ENCODE results near the gene HNRNPF.
"Not testable (repeated sequence)": the region's sequence is repeated elsewhere in the genome, so short reads cannot be mapped to it uniquely, and the experiment has no call there.

The HNRNPF gene

GRCh38 chr10:43424416-43424815 lies 15.4 kb upstream of the HNRNPF start:
- no peak for DNase-seq
- in situ Hi-C loops (cut with HindIII; ENCODE audit: low pct_ligation_motif_present, low pct_unique_long_range_greater_than_20kb, low sequenced_read_pairs), result no loop called here

DNA sequence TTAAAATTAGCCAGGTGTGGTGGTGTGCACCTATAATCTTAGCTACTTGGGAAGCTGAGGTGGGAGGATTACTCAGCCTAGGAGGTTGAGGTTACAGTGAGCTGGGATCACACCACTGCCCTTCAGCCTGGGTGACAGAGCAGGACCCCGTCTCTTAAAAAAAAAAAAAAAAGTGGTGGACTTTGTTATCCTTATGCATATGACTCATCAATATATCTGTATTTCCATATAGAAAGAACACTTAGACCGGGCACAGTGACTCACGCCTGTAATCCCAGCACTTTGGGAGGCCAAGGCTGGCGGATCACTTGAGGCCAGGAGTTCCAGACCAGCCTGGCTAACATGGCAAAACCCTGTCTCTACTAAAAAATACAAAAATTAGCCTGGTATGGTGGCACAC lies 13.0 kb upstream of the HNRNPF start:
- DNase-seq; in situ Hi-C loops (cut with HindIII; ENCODE audit: low pct_ligation_motif_present, low pct_unique_long_range_greater_than_20kb, low sequenced_read_pairs): not testable (repeated sequence)

DNA sequence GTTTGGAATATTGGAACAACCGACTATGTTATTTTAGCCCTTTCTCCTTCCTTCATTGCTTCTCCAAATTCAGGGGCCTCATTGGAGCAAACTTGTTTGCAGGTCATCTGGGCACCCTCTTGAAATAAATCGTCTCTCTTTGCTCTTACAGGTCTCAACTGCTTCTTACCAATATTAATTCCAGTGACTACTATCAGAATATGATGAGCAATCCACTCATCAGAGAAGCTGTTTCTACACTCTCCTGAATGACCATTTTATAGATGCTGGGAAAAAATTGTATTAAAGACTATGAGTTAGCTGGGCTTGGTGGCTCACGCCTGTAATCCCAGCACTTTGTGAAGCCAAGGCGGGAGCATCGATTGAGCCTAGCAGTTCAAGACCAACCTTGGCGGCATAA lies 12.5 kb upstream of the HNRNPF start:
- no peak for DNase-seq
- in situ Hi-C loops (cut with HindIII; ENCODE audit: low pct_ligation_motif_present, low pct_unique_long_range_greater_than_20kb, low sequenced_read_pairs), result no loop called here

- in situ Hi-C loops (cut with HindIII; ENCODE audit: low pct_ligation_motif_present, low pct_unique_long_range_greater_than_20kb, low sequenced_read_pairs), result no loop called here
Measured at GRCh38 chr10:43421201-43421507, 12.2 kb upstream of the HNRNPF start.

DNA sequence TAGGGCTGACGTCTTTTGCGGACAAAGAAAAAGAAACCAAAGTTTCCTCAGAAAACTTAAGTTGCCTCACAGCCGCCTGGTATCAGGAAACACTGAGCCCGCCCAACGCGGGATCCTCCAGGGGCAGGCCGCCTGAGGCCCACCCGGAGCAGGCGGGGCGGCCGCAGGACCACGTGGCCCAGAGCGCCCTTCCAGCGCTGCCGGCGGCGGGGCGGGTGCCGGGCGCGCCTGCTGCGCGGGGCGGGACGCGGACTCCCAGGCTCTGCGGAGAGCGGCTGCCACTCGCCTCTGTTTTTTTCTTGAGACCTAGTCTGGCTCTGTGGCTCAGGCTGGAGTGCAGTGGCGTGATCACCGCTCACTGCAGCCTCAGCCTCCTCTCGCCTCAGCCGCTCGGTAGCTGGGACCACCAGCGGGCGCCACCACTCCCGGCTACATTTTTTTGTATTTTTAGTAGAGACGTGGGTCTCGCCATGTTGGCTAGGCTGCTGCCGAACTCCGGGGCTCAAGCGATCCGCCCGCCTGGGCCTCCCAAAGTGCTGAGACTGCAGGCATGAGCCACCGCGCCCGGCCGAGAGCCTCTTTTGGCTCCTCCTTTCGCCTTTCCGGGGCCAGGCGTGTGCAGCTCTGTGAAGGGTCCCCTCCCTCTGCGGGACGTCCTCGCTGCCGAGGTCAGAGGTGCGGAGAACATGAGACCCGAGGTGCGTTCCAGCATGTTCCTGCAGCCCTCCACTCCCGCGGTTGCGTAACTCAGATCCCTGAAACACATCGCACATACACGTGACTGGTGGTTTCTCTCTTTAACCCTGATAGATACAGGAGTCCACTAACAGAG lies 11.6 kb upstream of the HNRNPF start:
- peak; percentile 77 for DNase-seq
- in situ Hi-C loops (cut with HindIII; ENCODE audit: low pct_ligation_motif_present, low pct_unique_long_range_greater_than_20kb, low sequenced_read_pairs), result no loop called here

More at GRCh38 chr10:43421201-43421507, 12.2 kb upstream of the HNRNPF start:
- DNase-seq, result no peak

DNA sequence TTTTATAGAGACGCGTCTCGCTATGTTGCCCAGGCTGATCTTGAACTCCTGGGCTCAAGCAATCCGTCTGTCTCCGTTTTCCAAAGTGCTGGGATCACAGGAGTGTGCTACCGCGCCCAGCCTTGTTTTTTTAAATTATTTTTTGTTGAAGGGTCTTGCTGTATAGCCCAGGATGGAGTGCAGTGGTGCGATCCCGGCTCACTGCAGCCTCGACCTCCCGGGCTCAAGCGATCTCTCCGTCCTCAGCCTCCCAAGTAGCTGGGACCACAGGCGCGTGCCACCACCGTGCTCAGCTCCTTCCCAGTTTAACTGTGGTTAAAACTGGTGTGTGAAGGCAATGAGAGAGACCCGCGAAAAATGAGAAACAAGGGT lies 11.0 kb upstream of the HNRNPF start:
- no peak for DNase-seq
- in situ Hi-C loops (cut with HindIII; ENCODE audit: low pct_ligation_motif_present, low pct_unique_long_range_greater_than_20kb, low sequenced_read_pairs), result no loop called here

GRCh38 chr10:43417950-43418768 lies 9.2 kb upstream of the HNRNPF start:
- in situ Hi-C loops (cut with HindIII; ENCODE audit: low pct_ligation_motif_present, low pct_unique_long_range_greater_than_20kb, low sequenced_read_pairs), result no loop called here
- no peak for DNase-seq

- in situ Hi-C loops (cut with HindIII; ENCODE audit: low pct_ligation_motif_present, low pct_unique_long_range_greater_than_20kb, low sequenced_read_pairs), result no loop called here
- DNase-seq, result no peak
Measured at GRCh38 chr10:43415544-43415943, 6.6 kb upstream of the HNRNPF start.

- no peak for DNase-seq
- in situ Hi-C loops (cut with HindIII; ENCODE audit: low pct_ligation_motif_present, low pct_unique_long_range_greater_than_20kb, low sequenced_read_pairs), result no loop called here
Measured at GRCh38 chr10:43411536-43411935, 2.5 kb upstream of the HNRNPF start.

DNA sequence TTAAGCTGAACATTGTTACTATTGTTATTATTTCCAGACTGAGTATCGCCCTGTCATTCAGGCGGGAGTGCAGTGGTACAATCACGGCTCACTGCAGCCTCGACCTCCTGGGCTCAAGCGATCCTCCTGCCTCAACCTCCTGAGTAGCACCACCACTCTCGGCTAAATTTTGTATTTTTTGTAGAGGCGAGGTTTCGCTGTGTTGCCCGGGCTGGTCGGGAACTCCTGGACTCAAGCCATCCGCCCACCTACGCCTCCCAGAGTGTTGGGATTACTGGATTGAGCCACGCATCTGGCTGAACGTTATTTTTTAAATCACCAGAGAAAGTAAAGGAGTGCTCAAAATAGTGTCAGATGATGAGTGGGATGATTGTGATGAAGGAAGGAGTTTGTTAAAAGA lies 1.4 kb upstream of the HNRNPF start:
- no peak for DNase-seq
- in situ Hi-C loops (cut with HindIII; ENCODE audit: low pct_ligation_motif_present, low pct_unique_long_range_greater_than_20kb, low sequenced_read_pairs), result no loop called here

DNA sequence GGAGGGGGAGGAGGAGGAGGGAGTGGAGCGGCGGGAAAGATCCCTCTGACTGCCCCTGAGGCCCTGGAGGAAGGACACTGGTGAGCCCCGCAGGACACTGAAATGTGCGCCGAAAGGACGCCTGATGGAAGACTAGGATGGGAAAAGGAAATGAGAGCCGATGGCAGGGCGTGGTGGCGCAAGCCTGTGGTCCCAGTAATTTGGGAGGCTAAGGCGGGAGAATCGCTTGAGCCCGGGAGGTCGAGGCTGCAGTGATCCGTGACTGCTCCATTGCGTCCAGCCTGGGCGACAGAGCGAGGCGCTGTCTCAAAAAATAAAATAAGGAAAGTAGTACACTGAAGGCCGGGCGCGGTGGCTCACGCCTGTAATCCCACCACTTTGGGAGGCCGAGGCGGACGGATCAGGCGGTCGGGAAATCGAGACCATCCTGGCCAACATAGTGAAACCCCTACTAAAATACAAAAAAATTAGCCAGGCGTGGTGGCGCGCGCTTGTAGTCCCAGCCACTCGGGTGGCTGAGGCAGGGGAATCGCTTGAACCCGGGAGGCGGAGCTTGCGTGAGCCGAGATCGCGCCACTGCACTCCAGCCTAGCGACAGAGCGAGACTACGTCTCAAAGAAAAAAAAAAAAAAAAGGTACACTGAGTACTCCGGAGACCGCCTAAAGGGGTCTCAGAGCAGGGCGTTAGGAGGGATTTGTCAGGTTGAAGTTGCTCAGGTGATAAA lies 561 bp upstream of the HNRNPF start:
- in situ Hi-C loops (cut with HindIII; ENCODE audit: low pct_ligation_motif_present, low pct_unique_long_range_greater_than_20kb, low sequenced_read_pairs), result no loop called here
- no peak for DNase-seq

DNA sequence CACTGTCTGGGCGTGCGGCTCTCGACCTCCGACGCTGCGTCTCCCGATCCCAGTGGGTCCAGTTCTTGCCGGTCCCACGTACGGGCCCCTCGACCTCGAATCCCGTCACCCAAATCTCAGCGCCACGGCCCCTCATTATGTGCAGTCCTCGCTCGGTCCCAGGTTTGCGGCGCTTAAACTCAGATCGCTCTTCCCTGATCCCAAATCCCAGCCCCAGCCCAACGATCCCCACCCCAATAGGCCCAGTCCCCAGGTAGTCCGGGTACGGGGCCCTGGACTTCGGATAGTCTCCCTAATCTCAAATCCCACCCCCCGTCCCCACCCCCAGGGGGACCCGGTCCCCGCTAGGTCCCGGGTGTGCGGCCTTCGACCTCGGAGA lies 666 bp downstream of the HNRNPF start:
- in situ Hi-C loops (cut with HindIII; ENCODE audit: low pct_ligation_motif_present, low pct_unique_long_range_greater_than_20kb, low sequenced_read_pairs), result no loop called here

GRCh38 chr10:43407576-43408330 lies 1.2 kb downstream of the HNRNPF start:
- in situ Hi-C loops (cut with HindIII; ENCODE audit: low pct_ligation_motif_present, low pct_unique_long_range_greater_than_20kb, low sequenced_read_pairs), result no loop called here
- peak; percentile 90 for DNase-seq

More for the DNA sequence above, 666 bp downstream of the HNRNPF start:
- DNase-seq, result no peak

DNA sequence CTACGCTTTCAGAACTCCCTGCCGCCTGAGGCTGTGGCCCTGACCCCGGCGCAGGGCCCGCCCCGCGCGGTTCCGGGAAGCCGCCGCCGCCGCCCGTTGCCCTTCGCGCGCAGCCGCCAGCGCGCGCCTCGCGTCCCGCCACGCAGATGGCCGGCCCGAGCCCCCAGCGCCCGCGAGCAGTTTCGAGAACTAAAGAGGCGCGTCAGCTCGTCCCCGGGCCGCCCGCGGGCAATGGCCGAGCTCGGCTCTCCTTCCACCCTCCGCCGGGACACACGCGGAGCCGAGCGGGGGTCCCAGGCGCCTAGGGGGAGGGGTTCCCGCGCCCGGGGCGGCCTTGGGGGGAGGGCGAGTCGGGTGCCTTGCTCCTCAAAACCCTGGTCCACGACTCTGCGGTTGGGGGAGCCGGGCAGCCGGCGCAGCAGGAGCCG lies 1.8 kb downstream of the HNRNPF start:
- DNase-seq, result peak; percentile 61
- in situ Hi-C loops (cut with HindIII; ENCODE audit: low pct_ligation_motif_present, low pct_unique_long_range_greater_than_20kb, low sequenced_read_pairs), result no loop called here

GRCh38 chr10:43404704-43405084 lies 4.3 kb downstream of the HNRNPF start:
- in situ Hi-C loops (cut with HindIII; ENCODE audit: low pct_ligation_motif_present, low pct_unique_long_range_greater_than_20kb, low sequenced_read_pairs), result no loop called here

GRCh38 chr10:43403911-43404703 lies 4.9 kb downstream of the HNRNPF start:
- DNase-seq, result peak; percentile 43
- in situ Hi-C loops (cut with HindIII; ENCODE audit: low pct_ligation_motif_present, low pct_unique_long_range_greater_than_20kb, low sequenced_read_pairs), result no loop called here

More at GRCh38 chr10:43404704-43405084, 4.3 kb downstream of the HNRNPF start:
- no peak for DNase-seq

GRCh38 chr10:43402880-43403452 lies 6.0 kb downstream of the HNRNPF start:
- in situ Hi-C loops (cut with HindIII; ENCODE audit: low pct_ligation_motif_present, low pct_unique_long_range_greater_than_20kb, low sequenced_read_pairs), result no loop called here
- no peak for DNase-seq

GRCh38 chr10:43402176-43402575 lies 6.8 kb downstream of the HNRNPF start:
- no peak for DNase-seq

More at GRCh38 chr10:43402176-43402575, 6.8 kb downstream of the HNRNPF start:
- in situ Hi-C loops (cut with HindIII; ENCODE audit: low pct_ligation_motif_present, low pct_unique_long_range_greater_than_20kb, low sequenced_read_pairs), result no loop called here
